Natural killer cell (primary cell): ENCODE results near the gene TNS4. TPM values are rescaled to one million over a fixed set of nuclear protein-coding genes. Genes with fewer than 3 reads are reported as not detected.

Source experiments
- ATAC-seq, 3 donors: fragments of 150-1000 bp in 2 of 3; fragments of 200-7000 bp in 1 of 3; cut with Tn5 transposase; 1 replicate in 1 of 3; 2 replicates in 2 of 3; pipeline ENCODE4 v1.10.0; 2021; ENCODE audit warnings: mild to moderate bottlenecking in 2 of 3, moderate library complexity in 2 of 3
- DNase-seq, 2 donors: peaks; one replicate each; pipeline versions ENCODE4 v3.0.0 to v3.0.0-alpha.2; 2013 to 2021; ENCODE audit warnings: mixed read lengths in 1 of 2
- H3K27ac ChIP-seq: one replicate; pipeline ENCODE4 v1.5.1; 2013; ENCODE audit warnings: mild to moderate bottlenecking, low read length
- H3K27me3 ChIP-seq: one replicate; pipeline ENCODE4 v1.6.1; 2013; ENCODE audit warnings: low read length; ENCODE audit not compliant: control insufficient read depth, insufficient read depth
- H3K36me3 ChIP-seq: one replicate; pipeline ENCODE4 v1.6.1; 2013; ENCODE audit warnings: low read length; ENCODE audit not compliant: control insufficient read depth, insufficient read depth
- H3K4me1 ChIP-seq: one replicate; pipeline ENCODE4 v1.6.1; 2013; ENCODE audit warnings: low read length; ENCODE audit not compliant: control insufficient read depth, insufficient read depth
- H3K4me3 ChIP-seq: one replicate; pipeline ENCODE4 v1.5.1; 2013; ENCODE audit warnings: low read length
- H3K9me3 ChIP-seq: one replicate; pipeline ENCODE4 v1.6.1; 2013; ENCODE audit warnings: low read length; ENCODE audit not compliant: control insufficient read depth, insufficient read depth
- H3K27ac Mint-ChIP-seq, 2 donors: one replicate each; pipeline ENCODE4 v1.8.0; 2022; ENCODE audit warnings: mild to moderate bottlenecking in 2 of 2, mixed read lengths in 2 of 2, moderate library complexity in 1 of 2
- H3K27me3 Mint-ChIP-seq, 2 donors: one replicate each; pipeline ENCODE4 v1.8.0; 2022; ENCODE audit warnings: low read depth in 2 of 2, mixed read lengths in 2 of 2
- H3K36me3 Mint-ChIP-seq: one replicate; pipeline ENCODE4 v1.8.0; 2022; ENCODE audit warnings: mixed read lengths
- H3K4me1 Mint-ChIP-seq, 2 donors: one replicate each; pipeline ENCODE4 v1.8.0; 2022; ENCODE audit warnings: mixed read lengths in 2 of 2
- H3K4me3 Mint-ChIP-seq: one replicate; pipeline ENCODE4 v1.8.0; 2022; ENCODE audit warnings: mild to moderate bottlenecking, moderate library complexity, mixed read lengths
- H3K9me3 Mint-ChIP-seq, 2 donors: one replicate each; pipeline ENCODE4 v1.8.0; 2022; ENCODE audit warnings: mixed read lengths in 2 of 2
- CTCF ChIP-seq: fragments of 200-600 bp; IDR thresholded peaks from one replicate; pipeline ENCODE4 v1.8.0; 2022; ENCODE audit warnings: antibody characterized with exemption
- WGBS: methylation state at CpG from one replicate; pipeline ENCODE4 v1.1.7; 2013; ENCODE audit warnings: missing lambda C conversion rate; ENCODE audit not compliant: insufficient coverage; 5-methylcytosine and 5-hydroxymethylcytosine counted together
- intact Hi-C: fragments of 100-400 bp; cut with micrococcal nuclease; formaldehyde crosslinking; loops from one replicate; pipeline ENCODE4 v1.14.2; 2022
- total RNA-seq, 4 donors: library from RNA; stranded (reverse); fragments of 120-200 nt in 1 of 4; gene quantifications; one replicate each; pipeline versions ENCODE4 v1.2.3 to v1.2.4, GENCODE V29; 2013 to 2022

TNS4 gene
- total RNA-seq, 3 donors from 2014 or later (not counting 1 experiment from before 2014, with no cell fraction given) = 0.65 to 1.8 (median 0.94) TPM

GRCh38 chr17:40510328-40510648 is 8.9 kb upstream of the TNS4 start:
- no peak overlapping the region for H3K27ac ChIP-seq

GRCh38 chr17:40509626-40510327 is 8.4 kb upstream of the TNS4 start:
- Mint-ChIP-seq H3K9me3 (no peaks in the 10 kb centered on the region), H3K27me3 (peaks cover 7% of the 10 kb centered on the region in 2 donors), H3K36me3 (no peaks in the 10 kb centered on the region), H3K4me1 (peaks cover 14 to 25% of the 10 kb centered on the region in 2 donors), H3K4me3 (no peak overlapping the region), H3K27ac (no peak overlapping the region)
- TF ChIP-seq CTCF = no peak
- DNase-seq (no peak), ATAC-seq (no peak)
- H3K27ac ChIP-seq = no peak overlapping the region
- 98% methylated on average over 10 of the region's 10 CpGs for WGBS
- no peak overlapping the region for H3K4me3 ChIP-seq
- no peaks in the 10 kb centered on the region for H3K36me3 ChIP-seq
- peaks cover 6% of the 10 kb centered on the region for H3K4me1 ChIP-seq
- H3K27me3 ChIP-seq = no peaks in the 10 kb centered on the region
- H3K9me3 ChIP-seq = no peaks in the 10 kb centered on the region
- intact Hi-C loops = no loop called here

More at GRCh38 chr17:40510328-40510648, 8.9 kb upstream of the TNS4 start:
- intact Hi-C loops = no loop called here
- Mint-ChIP-seq H3K4me3 (no peak overlapping the region), H3K27ac (no peak overlapping the region), H3K9me3 (no peaks in the 10 kb centered on the region), H3K27me3 (peaks cover 7 to 8% of the 10 kb centered on the region in 2 donors), H3K4me1 (peaks cover 19 to 30% of the 10 kb centered on the region in 2 donors), H3K36me3 (no peaks in the 10 kb centered on the region)
- H3K36me3 ChIP-seq = no peaks in the 10 kb centered on the region
- ATAC-seq (no peak), DNase-seq (no peak)
- H3K4me3 ChIP-seq = no peak overlapping the region
- no peaks in the 10 kb centered on the region for H3K27me3 ChIP-seq
- peaks cover 11% of the 10 kb centered on the region for H3K4me1 ChIP-seq
- no peaks in the 10 kb centered on the region for H3K9me3 ChIP-seq
- no peak for TF ChIP-seq CTCF
- WGBS = 91% methylated on average over 6 of the region's 8 CpGs

- TF ChIP-seq CTCF = no peak
- no peaks in the 10 kb centered on the region for H3K9me3 ChIP-seq
- H3K36me3 Mint-ChIP-seq = no peaks in the 10 kb centered on the region
- peaks cover 0 to 17% of the 10 kb centered on the region in 2 donors for H3K4me1 Mint-ChIP-seq
- H3K4me3 Mint-ChIP-seq = no peak overlapping the region
- H3K9me3 Mint-ChIP-seq = no peaks in the 10 kb centered on the region
- no peaks in the 10 kb centered on the region for H3K36me3 ChIP-seq
- H3K27ac Mint-ChIP-seq = no peak overlapping the region
- DNase-seq = no peak
- no peaks in the 10 kb centered on the region for H3K4me1 ChIP-seq
- no peak overlapping the region for H3K4me3 ChIP-seq
- peaks cover 0 to 7% of the 10 kb centered on the region in 2 donors for H3K27me3 Mint-ChIP-seq
- 100% methylated on average over 4 of the region's 5 CpGs for WGBS
- no peaks in the 10 kb centered on the region for H3K27me3 ChIP-seq
- H3K27ac ChIP-seq = no peak overlapping the region
- ATAC-seq = no peak
- intact Hi-C loops = no loop called here
Observed at GRCh38 chr17:40506786-40507185, 5.4 kb upstream of the TNS4 start.

- WGBS = 100% methylated on average over 1 of the region's 2 CpGs
- H3K4me1 Mint-ChIP-seq = peaks cover 0 to 15% of the 10 kb centered on the region in 2 donors
- Histone ChIP-seq H3K27me3 (no peaks in the 10 kb centered on the region), H3K36me3 (no peaks in the 10 kb centered on the region), H3K9me3 (no peaks in the 10 kb centered on the region), H3K4me1 (no peaks in the 10 kb centered on the region), H3K27ac (no peak overlapping the region), H3K4me3 (no peak overlapping the region)
- no peak overlapping the region for H3K27ac Mint-ChIP-seq
- ATAC-seq (no peak), DNase-seq (no peak)
- intact Hi-C loops = no loop called here
- no peaks in the 10 kb centered on the region for H3K9me3 Mint-ChIP-seq
- H3K36me3 Mint-ChIP-seq = no peaks in the 10 kb centered on the region
- no peak overlapping the region for H3K4me3 Mint-ChIP-seq
- TF ChIP-seq CTCF = no peak
- peaks cover 7 to 10% of the 10 kb centered on the region in 2 donors for H3K27me3 Mint-ChIP-seq
Observed at GRCh38 chr17:40503154-40503553, 1.7 kb upstream of the TNS4 start.
